ENCODE measurements around the gene MOB3B. TPM values are rescaled to one million over a fixed set of nuclear protein-coding genes. Genes with fewer than 3 reads are reported as not detected.
A peak's percentile ranks its signal among the peaks of the same experiment; 100 is the strongest.

MOB3B gene
- total RNA-seq, 2 donors from 2014 or later: 0.85 to 2.9 TPM

GRCh38 chr9:27413511-27414219, 115.9 kb downstream of the MOB3B start:
- Histone ChIP-seq H3K4me3 (peak overlapping the region in 1 of 2 donors; percentile 21), H3K27me3 (no peaks in the 10 kb centered on the region), H3K27ac (peak overlapping the region; percentile 12 to 38), H3K4me1 (peaks cover 0 to 6% of the 10 kb centered on the region in 2 donors), H3K36me3 (no peaks in the 10 kb centered on the region), H3K9me3 (no peaks in the 10 kb centered on the region)
- DNase-seq (ENCODE audit: low spot score): no peak
- TF ChIP-seq CTCF (IDR thresholded peaks at IDR 0.05): no peak

- no peaks in the 10 kb centered on the region for H3K36me3 ChIP-seq
- no peak for TF ChIP-seq CTCF (IDR thresholded peaks at IDR 0.05)
- DNase-seq (ENCODE audit: low spot score): no peak
- peak overlapping the region in 1 of 2 donors; percentile 21 for H3K4me3 ChIP-seq
- peaks cover 0 to 6% of the 10 kb centered on the region in 2 donors for H3K4me1 ChIP-seq
- H3K27me3 ChIP-seq: no peaks in the 10 kb centered on the region
- H3K27ac ChIP-seq: peak overlapping the region in 1 of 2 donors; percentile 12
- H3K9me3 ChIP-seq: no peaks in the 10 kb centered on the region
Observed at GRCh38 chr9:27412963-27413362, 116.7 kb downstream of the MOB3B start.

GRCh38 chr9:27412081-27412480, 117.5 kb downstream of the MOB3B start:
- Histone ChIP-seq H3K27ac (no peak overlapping the region), H3K4me1 (peaks cover 0 to 13% of the 10 kb centered on the region in 2 donors), H3K27me3 (no peaks in the 10 kb centered on the region), H3K9me3 (no peaks in the 10 kb centered on the region), H3K4me3 (no peak overlapping the region), H3K36me3 (no peaks in the 10 kb centered on the region)
- no peak for TF ChIP-seq CTCF (IDR thresholded peaks at IDR 0.05)
- DNase-seq (ENCODE audit: low spot score): no peak

GRCh38 chr9:27408482-27408881, 121.1 kb downstream of the MOB3B start:
- H3K27ac ChIP-seq: no peak overlapping the region
- H3K27me3 ChIP-seq: no peaks in the 10 kb centered on the region
- DNase-seq (ENCODE audit: low spot score): no peak
- TF ChIP-seq CTCF (IDR thresholded peaks at IDR 0.05): no peak
- no peaks in the 10 kb centered on the region for H3K9me3 ChIP-seq
- no peak overlapping the region for H3K4me3 ChIP-seq
- H3K4me1 ChIP-seq: peaks cover 0 to 7% of the 10 kb centered on the region in 2 donors
- no peaks in the 10 kb centered on the region for H3K36me3 ChIP-seq

- no peak overlapping the region for H3K4me3 ChIP-seq
- no peaks in the 10 kb centered on the region for H3K9me3 ChIP-seq
- H3K36me3 ChIP-seq: no peaks in the 10 kb centered on the region
- no peak for TF ChIP-seq CTCF (IDR thresholded peaks at IDR 0.05)
- H3K27ac ChIP-seq: no peak overlapping the region
- DNase-seq (ENCODE audit: low spot score): no peak
- H3K4me1 ChIP-seq: peaks cover 0 to 7% of the 10 kb centered on the region in 2 donors
- no peaks in the 10 kb centered on the region for H3K27me3 ChIP-seq
Observed at GRCh38 chr9:27408001-27408400, 121.6 kb downstream of the MOB3B start.

- no peak for DNase-seq (ENCODE audit: low spot score)
- no peak for TF ChIP-seq CTCF (IDR thresholded peaks at IDR 0.05)
- Histone ChIP-seq H3K9me3 (no peaks in the 10 kb centered on the region), H3K36me3 (no peaks in the 10 kb centered on the region), H3K4me3 (no peak overlapping the region), H3K27me3 (no peaks in the 10 kb centered on the region), H3K4me1 (peaks cover 0 to 7% of the 10 kb centered on the region in 2 donors), H3K27ac (no peak overlapping the region)
Observed at GRCh38 chr9:27407491-27407890, 122.1 kb downstream of the MOB3B start.

Measured in right atrium auricular region (tissue), 2 donors.